Thyroid gland (tissue), 4 donors: ENCODE data around the gene NADSYN1. TPM values are rescaled to one million over a fixed set of nuclear protein-coding genes. Genes with fewer than 3 reads are reported as not detected.
"Not testable (repeated sequence)": the region's sequence is repeated elsewhere in the genome, so short reads cannot be mapped to it uniquely, and the experiment has no call there.

Experiments
- DNase-seq, 2 donors: peaks; one replicate each; pipeline ENCODE4 v3.0.0-alpha.2; 2019
- H3K27ac ChIP-seq, 3 donors: fragments of 200-600 bp; sonication (generic); 1 replicate in 2 of 3; 2 replicates in 1 of 3; pipeline ENCODE4 v1.5.1; 2016 to 2019; ENCODE audit warnings: mild to moderate bottlenecking in 1 of 3, moderate library complexity in 1 of 3
- H3K27me3 ChIP-seq: fragments of 200-600 bp; sonication (generic); one replicate; pipeline ENCODE4 v1.5.1; 2019
- H3K36me3 ChIP-seq, 2 donors: fragments of 200-600 bp; sonication (generic); one replicate each; pipeline ENCODE4 v1.5.1; 2016 to 2019
- H3K4me1 ChIP-seq, 2 donors: fragments of 200-600 bp; sonication (generic); one replicate each; pipeline ENCODE4 v1.5.1; 2017 to 2019
- H3K4me3 ChIP-seq, 3 donors: fragments of 200-600 bp; sonication (generic); replicated peaks in 1 of 3; 1 replicate in 2 of 3; 2 replicates in 1 of 3; pipeline ENCODE4 v1.5.1; 2016; ENCODE audit warnings: mild to moderate bottlenecking in 1 of 3
- H3K9me3 ChIP-seq: fragments of 200-600 bp; sonication (generic); one replicate; pipeline ENCODE4 v1.5.1; 2017
- POLR2A ChIP-seq, 2 donors: fragments of 450-650 bp; IDR thresholded peaks; one replicate each; pipeline ENCODE4 v1.6.1; 2017; ENCODE audit warnings: antibody characterized with exemption in 2 of 2, mild to moderate bottlenecking in 2 of 2, moderate library complexity in 1 of 2
- WGBS, 2 donors: methylation state at CpG; one replicate each; pipeline ENCODE4 v1.1.5; 2017; 5-methylcytosine and 5-hydroxymethylcytosine counted together
- intact Hi-C: fragments of 100-400 bp; cut with DNase I; formaldehyde crosslinking; loops from one replicate; pipeline ENCODE4 v1.15.1; 2023
- total RNA-seq, 4 donors: library from RNA; depleted of rRNA; stranded (reverse); fragments of >200 nt; gene quantifications; one replicate each; pipeline ENCODE4 v1.2.3, GENCODE V29; 2016
- TF ChIP-seq, protein P1 (sequence below), 6 experiments: fragments of 200-600 bp in 3 of 6; fragments of 450-650 bp in 3 of 6; sonication (generic) in 3 of 6; IDR thresholded peaks; one replicate each; pipeline ENCODE4 v1.5.1; 2016 to 2019; ENCODE audit warnings: antibody characterized with exemption in 6 of 6, mild to moderate bottlenecking in 2 of 6, inconsistent platforms in 1 of 6, moderate library complexity in 1 of 6

NADSYN1 gene
- total RNA-seq, 4 donors from 2014 or later: 41.9 to 102 (median 54.7) TPM

DNA sequence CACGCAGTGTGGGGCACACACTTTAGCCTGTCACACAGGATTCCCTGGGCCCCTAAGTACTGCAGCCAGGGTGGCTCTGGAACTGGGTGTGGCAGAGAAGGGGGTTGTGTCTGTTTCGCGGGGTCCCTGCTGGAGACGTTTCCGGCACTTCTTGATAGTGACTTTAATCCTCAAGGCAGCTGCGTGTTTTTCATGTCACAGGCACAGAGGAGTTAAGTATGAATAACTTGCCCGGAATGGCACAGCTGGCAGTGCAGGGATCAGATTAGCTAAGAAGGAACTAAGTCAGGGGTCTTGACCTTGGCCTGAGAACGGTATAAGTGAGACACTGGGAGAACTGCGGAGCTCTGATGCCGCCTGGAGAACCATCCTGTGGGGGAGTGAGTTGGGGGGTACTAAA lies 66.5 kb downstream of the NADSYN1 start:
- Histone ChIP-seq H3K27me3 (no peaks in the 10 kb centered on the region), H3K36me3 (no peaks in the 10 kb centered on the region), H3K4me1 (no peaks in the 10 kb centered on the region), H3K9me3 (no peaks in the 10 kb centered on the region), H3K4me3 (no peak overlapping the region), H3K27ac (no peak overlapping the region)
- intact Hi-C loops: no loop called here
- no peak for DNase-seq
- 79 to 90% methylated on average over 10 of the region's 10 CpGs for WGBS, 2 donors
- TF ChIP-seq, protein P1, sequence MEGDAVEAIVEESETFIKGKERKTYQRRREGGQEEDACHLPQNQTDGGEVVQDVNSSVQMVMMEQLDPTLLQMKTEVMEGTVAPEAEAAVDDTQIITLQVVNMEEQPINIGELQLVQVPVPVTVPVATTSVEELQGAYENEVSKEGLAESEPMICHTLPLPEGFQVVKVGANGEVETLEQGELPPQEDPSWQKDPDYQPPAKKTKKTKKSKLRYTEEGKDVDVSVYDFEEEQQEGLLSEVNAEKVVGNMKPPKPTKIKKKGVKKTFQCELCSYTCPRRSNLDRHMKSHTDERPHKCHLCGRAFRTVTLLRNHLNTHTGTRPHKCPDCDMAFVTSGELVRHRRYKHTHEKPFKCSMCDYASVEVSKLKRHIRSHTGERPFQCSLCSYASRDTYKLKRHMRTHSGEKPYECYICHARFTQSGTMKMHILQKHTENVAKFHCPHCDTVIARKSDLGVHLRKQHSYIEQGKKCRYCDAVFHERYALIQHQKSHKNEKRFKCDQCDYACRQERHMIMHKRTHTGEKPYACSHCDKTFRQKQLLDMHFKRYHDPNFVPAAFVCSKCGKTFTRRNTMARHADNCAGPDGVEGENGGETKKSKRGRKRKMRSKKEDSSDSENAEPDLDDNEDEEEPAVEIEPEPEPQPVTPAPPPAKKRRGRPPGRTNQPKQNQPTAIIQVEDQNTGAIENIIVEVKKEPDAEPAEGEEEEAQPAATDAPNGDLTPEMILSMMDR (IDR thresholded peaks at IDR 0.05): no peak
- no peak for TF ChIP-seq POLR2A (IDR thresholded peaks at IDR 0.05)

DNA sequence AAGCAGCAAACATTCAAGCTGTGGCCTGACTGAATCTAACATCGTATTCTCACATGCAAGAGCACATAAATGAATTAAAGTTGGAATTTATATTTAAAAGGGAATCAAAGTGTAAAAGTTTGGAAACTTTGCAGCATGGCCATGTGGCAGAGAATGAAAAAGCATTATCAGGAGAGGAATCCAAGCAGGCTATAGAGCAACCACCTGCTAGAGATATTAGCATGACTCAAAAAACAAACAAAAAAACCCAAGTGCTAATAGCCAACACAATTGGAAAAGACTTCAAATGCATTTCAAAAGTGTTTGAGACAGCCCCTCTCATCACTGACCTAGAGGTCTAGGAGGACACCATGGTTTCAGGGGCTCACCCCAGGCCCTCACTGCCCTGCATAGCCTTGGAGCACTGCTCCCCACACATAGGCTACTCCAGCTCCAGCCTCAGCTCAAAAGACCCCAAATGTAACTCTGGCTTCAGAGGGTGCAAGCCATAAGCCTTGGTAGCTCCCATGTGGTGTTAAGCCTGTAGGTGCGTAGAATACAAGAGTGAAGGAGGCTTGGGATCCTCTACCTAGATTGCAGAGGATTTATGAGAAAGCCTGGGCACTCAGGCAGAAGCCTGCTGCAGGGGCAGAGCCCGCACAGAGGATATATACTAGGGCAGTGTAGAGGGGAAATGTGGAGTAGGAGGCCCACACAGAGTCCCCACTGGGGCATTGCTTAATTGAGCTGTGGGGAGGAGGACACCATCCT lies 72.4 kb downstream of the NADSYN1 start:
- TF ChIP-seq, protein P1 (IDR thresholded peaks at IDR 0.05): no peak
- TF ChIP-seq POLR2A (IDR thresholded peaks at IDR 0.05): no peak
- H3K4me3 ChIP-seq: no peak overlapping the region
- H3K36me3 ChIP-seq: no peaks in the 10 kb centered on the region
- intact Hi-C loops: no loop called here
- no peaks in the 10 kb centered on the region for H3K27me3 ChIP-seq
- H3K9me3 ChIP-seq: no peaks in the 10 kb centered on the region
- no peak for DNase-seq
- 64 to 88% methylated on average over 3 of the region's 3 CpGs for WGBS, 2 donors
- no peak overlapping the region for H3K27ac ChIP-seq
- H3K4me1 ChIP-seq: no peaks in the 10 kb centered on the region

DNA sequence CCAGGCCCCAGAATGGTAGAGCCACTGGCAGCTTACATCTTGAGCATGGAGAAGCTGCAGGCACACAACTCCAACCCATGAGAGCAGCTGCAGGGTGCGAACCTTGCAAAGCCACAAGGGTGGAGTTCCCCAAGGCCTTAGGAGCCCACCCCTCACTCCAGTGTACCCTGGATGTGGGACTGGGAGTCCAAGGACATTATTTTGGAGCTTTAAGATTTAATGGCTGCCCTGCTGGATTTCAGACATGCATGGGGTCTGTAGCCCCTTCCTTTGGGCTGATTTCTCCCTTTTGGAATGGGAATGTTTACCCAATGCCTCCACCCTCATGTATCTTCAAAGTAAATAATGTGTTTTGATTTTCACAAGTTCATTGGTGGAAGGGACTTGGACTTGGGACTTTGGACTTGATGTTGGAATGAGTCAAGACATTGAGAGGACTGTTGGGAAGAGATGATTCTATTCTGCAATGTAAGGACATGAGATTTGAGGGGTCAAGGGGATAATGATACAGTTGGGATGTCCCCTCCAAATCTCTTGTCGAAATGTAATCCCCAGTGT lies 73.0 kb downstream of the NADSYN1 start:
- DNase-seq: no peak
- WGBS, 2 donors: 82 to 96% methylated on average over 2 of the region's 2 CpGs
- intact Hi-C loops: no loop called here
- Histone ChIP-seq H3K27ac (no peak overlapping the region), H3K36me3 (no peaks in the 10 kb centered on the region), H3K9me3 (no peaks in the 10 kb centered on the region), H3K27me3 (no peaks in the 10 kb centered on the region), H3K4me3 (no peak overlapping the region), H3K4me1 (no peaks in the 10 kb centered on the region)
- TF ChIP-seq POLR2A (IDR thresholded peaks at IDR 0.05): no peak

DNA sequence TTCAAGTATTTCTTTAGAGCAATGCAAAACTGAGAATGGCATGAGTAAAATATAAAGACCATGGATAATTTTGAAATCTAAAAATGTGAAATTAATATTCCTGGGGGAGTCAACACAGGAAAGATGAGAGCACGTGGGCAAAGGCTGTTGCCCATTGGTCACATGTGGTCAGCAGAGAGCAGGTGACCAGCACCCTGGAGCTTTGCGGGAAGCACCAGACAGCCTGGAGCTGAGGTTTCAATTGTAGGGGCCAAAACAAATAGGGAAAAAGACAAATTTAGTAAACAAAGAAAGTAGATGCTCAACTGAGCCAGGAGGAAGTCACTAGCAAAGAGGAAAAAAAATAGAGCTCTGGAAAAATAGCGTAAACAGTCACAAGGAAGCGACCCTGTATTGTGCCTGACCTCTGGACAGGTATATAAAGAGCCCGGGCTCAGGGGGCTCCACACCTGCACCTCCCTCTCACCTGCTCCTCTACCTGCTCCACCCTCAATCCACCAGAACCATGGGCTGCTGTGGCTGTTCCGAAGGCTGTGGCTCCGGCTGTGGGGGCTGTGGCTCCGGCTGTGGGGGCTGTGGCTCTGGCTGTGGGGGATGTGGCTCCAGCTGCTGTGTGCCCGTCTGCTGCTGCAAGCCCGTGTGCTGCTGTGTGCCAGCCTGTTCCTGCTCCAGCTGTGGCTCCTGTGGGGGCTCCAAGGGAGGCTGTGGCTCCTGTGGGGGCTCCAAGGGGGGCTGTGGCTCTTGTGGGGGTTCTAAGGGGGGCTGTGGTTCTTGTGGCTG lies 74.0 kb downstream of the NADSYN1 start, which contains the start of gene KRTAP5-7:
KRTAP5-7 (plus strand) TSS at position 472 of the 780 bp plus-strand sequence; CDS start at position 506, 34 bp downstream.
- H3K4me1 ChIP-seq, H3K9me3 ChIP-seq, H3K4me3 ChIP-seq, H3K36me3 ChIP-seq, DNase-seq, intact Hi-C loops, H3K27ac ChIP-seq, H3K27me3 ChIP-seq: not testable (repeated sequence)
- 65 to 72% methylated on average over 5 to 7 of the region's 10 CpGs for WGBS, 2 donors

DNA sequence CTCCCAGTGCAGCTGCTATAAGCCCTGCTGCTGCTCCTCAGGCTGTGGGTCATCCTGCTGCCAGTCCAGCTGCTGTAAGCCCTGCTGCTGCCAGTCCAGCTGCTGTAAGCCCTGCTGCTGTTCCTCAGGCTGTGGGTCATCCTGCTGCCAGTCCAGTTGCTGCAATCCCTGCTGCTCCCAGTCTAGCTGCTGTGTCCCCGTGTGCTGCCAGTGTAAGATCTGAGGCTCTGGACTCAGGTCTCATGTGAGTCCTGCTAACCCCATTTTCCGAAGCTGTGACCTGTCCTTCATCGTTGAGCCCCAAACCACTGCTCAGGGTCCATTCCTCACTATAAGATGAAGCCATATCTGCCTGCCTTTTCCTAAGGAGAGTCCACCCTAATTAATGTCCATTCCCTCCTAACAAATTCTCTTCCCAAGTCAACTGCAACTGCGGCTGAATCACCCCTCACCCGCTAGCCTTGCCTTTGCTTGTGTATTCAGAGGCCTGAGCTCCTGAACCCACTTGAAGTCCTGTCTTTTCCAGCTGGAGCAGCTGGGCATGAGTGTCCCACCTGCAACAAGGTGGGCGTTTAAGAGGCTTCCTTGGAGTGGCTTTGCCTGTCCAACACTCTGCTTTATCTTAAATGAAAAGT lies 74.7 kb downstream of the NADSYN1 start:
- no peak for TF ChIP-seq POLR2A (IDR thresholded peaks at IDR 0.05)
- TF ChIP-seq, protein P1 (IDR thresholded peaks at IDR 0.05): no peak
- no peak for DNase-seq
- Histone ChIP-seq H3K27me3 (no peaks in the 10 kb centered on the region), H3K27ac (no peak overlapping the region), H3K4me1 (no peaks in the 10 kb centered on the region), H3K9me3 (no peaks in the 10 kb centered on the region), H3K4me3 (no peak overlapping the region), H3K36me3 (no peaks in the 10 kb centered on the region)
- 85 to 86% methylated on average over 6 of the region's 6 CpGs for WGBS, 2 donors
- intact Hi-C loops: no loop called here
